H9 (cell line): ENCODE data around the gene SH2B2. TPM values are rescaled to one million over a fixed set of nuclear protein-coding genes. Genes with fewer than 3 reads are reported as not detected.

ENCODE experiments used
- DNase-seq: peaks from one replicate; pipeline ENCODE4 v3.0.0-alpha.2; 2017
- H2AFZ ChIP-seq: one replicate; pipeline ENCODE4 v1.6.1; 2013; ENCODE audit warnings: mild to moderate bottlenecking, low read length, control low read depth, moderate library complexity
- H2AK5ac ChIP-seq: 2 replicates; pipeline ENCODE4 v1.6.1; 2013; ENCODE audit warnings: low read length, control low read depth, mixed read lengths; ENCODE audit not compliant: insufficient read length
- H2BK120ac ChIP-seq: one replicate; pipeline ENCODE4 v1.6.1; 2013; ENCODE audit warnings: low read depth, mild to moderate bottlenecking, low read length, control low read depth, inconsistent platforms; ENCODE audit not compliant: poor library complexity, severe bottlenecking
- H2BK12ac ChIP-seq: 2 replicates; pipeline ENCODE4 v1.6.1; 2013; ENCODE audit warnings: low read length, control low read depth, mixed read lengths, low read depth; ENCODE audit not compliant: insufficient read length
- H2BK15ac ChIP-seq: 2 replicates; pipeline ENCODE4 v1.6.1; 2013; ENCODE audit warnings: low read depth, low read length, control low read depth
- H2BK20ac ChIP-seq: one replicate; pipeline ENCODE4 v1.6.1; 2013; ENCODE audit warnings: low read depth, mild to moderate bottlenecking, low read length, control low read depth, inconsistent platforms; ENCODE audit not compliant: poor library complexity, severe bottlenecking
- H2BK5ac ChIP-seq: 2 replicates; pipeline ENCODE4 v1.6.1; 2013; ENCODE audit warnings: low read length, control low read depth, mixed read lengths; ENCODE audit not compliant: insufficient read length
- H3K14ac ChIP-seq: 2 replicates; pipeline ENCODE4 v1.6.1; 2013; ENCODE audit warnings: low read length, control low read depth; ENCODE audit not compliant: insufficient read depth
- H3K18ac ChIP-seq: 2 replicates; pipeline ENCODE4 v1.6.1; 2013; ENCODE audit warnings: low read depth, mild to moderate bottlenecking, mixed read lengths, low read length, control low read depth; ENCODE audit not compliant: insufficient read length
- H3K23ac ChIP-seq: 2 replicates; pipeline ENCODE4 v1.6.1; 2013; ENCODE audit warnings: low read length, control low read depth, mixed read lengths, low read depth; ENCODE audit not compliant: insufficient read length
- H3K23me2 ChIP-seq: 2 replicates; pipeline ENCODE4 v1.6.1; 2013; ENCODE audit warnings: low read depth, mild to moderate bottlenecking, mixed read lengths, low read length, control low read depth; ENCODE audit not compliant: insufficient read length, poor library complexity, severe bottlenecking
- H3K27ac ChIP-seq: 2 replicates; pipeline ENCODE4 v1.5.1; 2013; ENCODE audit warnings: low read length, control low read depth, mixed read lengths, low read depth; ENCODE audit not compliant: insufficient read length
- H3K27me3 ChIP-seq: 2 replicates; pipeline ENCODE4 v1.6.1; 2013; ENCODE audit warnings: low read length, control low read depth, inconsistent platforms; ENCODE audit not compliant: insufficient read depth
- H3K4ac ChIP-seq: 2 replicates; pipeline ENCODE4 v1.6.1; 2013; ENCODE audit warnings: low read depth, mild to moderate bottlenecking, control low read depth, inconsistent platforms, low read length, moderate library complexity
- H3K4me1 ChIP-seq: 2 replicates; pipeline ENCODE4 v1.6.1; 2013; ENCODE audit warnings: low read length, control low read depth, inconsistent platforms; ENCODE audit not compliant: insufficient read depth
- H3K4me2 ChIP-seq: 2 replicates; pipeline ENCODE4 v1.6.1; 2013; ENCODE audit warnings: low read length, control low read depth, mixed read lengths; ENCODE audit not compliant: insufficient read length, insufficient read depth
- H3K56ac ChIP-seq: 2 replicates; pipeline ENCODE4 v1.6.1; 2013; ENCODE audit warnings: low read depth, mild to moderate bottlenecking, mixed read lengths, low read length, control low read depth; ENCODE audit not compliant: insufficient read length
- H3K79me1 ChIP-seq: 2 replicates; pipeline ENCODE4 v1.6.1; 2013; ENCODE audit warnings: low read depth, mild to moderate bottlenecking, moderate library complexity, low read length, control low read depth, inconsistent platforms; ENCODE audit not compliant: insufficient read depth, poor library complexity, severe bottlenecking
- H3K79me2 ChIP-seq: 2 replicates; pipeline ENCODE4 v1.6.1; 2013; ENCODE audit warnings: low read length, control low read depth, inconsistent platforms; ENCODE audit not compliant: insufficient read depth
- H3K9ac ChIP-seq: 2 replicates; pipeline ENCODE4 v1.6.1; 2013; ENCODE audit warnings: low read length, control low read depth, mixed read lengths; ENCODE audit not compliant: insufficient read length; ENCODE audit errors: extremely low read depth
- H3K9me3 ChIP-seq: one replicate; pipeline ENCODE4 v1.6.1; 2013; ENCODE audit warnings: low read depth, low read length, inconsistent platforms; ENCODE audit not compliant: control insufficient read depth
- H3T11ph ChIP-seq: one replicate; pipeline ENCODE4 v1.6.1; 2013; ENCODE audit warnings: mild to moderate bottlenecking, low read length, control low read depth, inconsistent platforms
- H4K20me1 ChIP-seq: one replicate; pipeline ENCODE4 v1.6.1; 2013; ENCODE audit not compliant: control insufficient read depth, insufficient read length, insufficient read depth
- H4K5ac ChIP-seq: 2 replicates; pipeline ENCODE4 v1.6.1; 2013; ENCODE audit warnings: low read depth, mild to moderate bottlenecking, mixed read lengths, low read length, control low read depth; ENCODE audit not compliant: insufficient read length
- H4K8ac ChIP-seq: replicated peaks from 2 replicates; pipeline ENCODE4 v1.6.1; 2013; ENCODE audit warnings: low read length, control low read depth, mixed read lengths, low read depth; ENCODE audit not compliant: insufficient read length
- H4K91ac ChIP-seq: 2 replicates; pipeline ENCODE4 v1.6.1; 2013; ENCODE audit warnings: low read depth, mild to moderate bottlenecking, moderate library complexity, mixed read lengths, low read length, control low read depth; ENCODE audit not compliant: insufficient read length
- H3K27ac Mint-ChIP-seq, 3 experiments: 2 replicates in 2 of 3; 3 replicates in 1 of 3; pipeline ENCODE4 v1.8.0; 2020 to 2021; ENCODE audit warnings: mixed read lengths in 3 of 3, mild to moderate bottlenecking in 1 of 3, moderate library complexity in 1 of 3
- H3K27me3 Mint-ChIP-seq: 2 replicates; pipeline ENCODE4 v1.8.0; 2021; ENCODE audit warnings: low read depth, mild to moderate bottlenecking, moderate library complexity, mixed read lengths
- H3K36me3 Mint-ChIP-seq, 3 experiments: 2 replicates in 2 of 3; 3 replicates in 1 of 3; pipeline ENCODE4 v1.8.0; 2020 to 2021; ENCODE audit warnings: low read depth in 3 of 3, mixed read lengths in 3 of 3; ENCODE audit not compliant: insufficient read depth in 1 of 3
- H3K4me1 Mint-ChIP-seq, 2 experiments: 2 replicates each; pipeline ENCODE4 v1.8.0; 2020; ENCODE audit warnings: mixed read lengths in 2 of 2
- H3K4me3 Mint-ChIP-seq, 2 experiments: 2 replicates in 1 of 2; 3 replicates in 1 of 2; pipeline ENCODE4 v1.8.0; 2020 to 2021; ENCODE audit warnings: mild to moderate bottlenecking in 2 of 2, mixed read lengths in 2 of 2, moderate library complexity in 1 of 2
- H3K9me3 Mint-ChIP-seq, 2 experiments: 2 replicates in 1 of 2; 3 replicates in 1 of 2; pipeline ENCODE4 v1.8.0; 2020; ENCODE audit warnings: mild to moderate bottlenecking in 2 of 2, mixed read lengths in 2 of 2, moderate library complexity in 1 of 2
- WGBS: extraction: QIAGEN DNeasy Blood & Tissue Kit; methylation state at CpG from one replicate; pipeline ENCODE4 v1.1.7; 2013; ENCODE audit warnings: missing lambda C conversion rate, low lambda C conversion rate, mixed read lengths; ENCODE audit not compliant: insufficient read length; ENCODE audit errors: extremely low coverage; 5-methylcytosine and 5-hydroxymethylcytosine counted together
- total RNA-seq: library from RNA; stranded (reverse); gene quantifications from 2 replicates; pipeline ENCODE4 v1.2.1, GENCODE V29; 2021
- TF ChIP-seq, protein P1 (sequence below): fragments of 200-600 bp; sonication (generic); conservative IDR thresholded peaks from 3 replicates; pipeline ENCODE4 v1.8.0; 2021; ENCODE audit warnings: antibody characterized with exemption, mild to moderate bottlenecking

SH2B2 gene
- total RNA-seq, 1 experiment from 2014 or later: 10.4 TPM

DNA sequence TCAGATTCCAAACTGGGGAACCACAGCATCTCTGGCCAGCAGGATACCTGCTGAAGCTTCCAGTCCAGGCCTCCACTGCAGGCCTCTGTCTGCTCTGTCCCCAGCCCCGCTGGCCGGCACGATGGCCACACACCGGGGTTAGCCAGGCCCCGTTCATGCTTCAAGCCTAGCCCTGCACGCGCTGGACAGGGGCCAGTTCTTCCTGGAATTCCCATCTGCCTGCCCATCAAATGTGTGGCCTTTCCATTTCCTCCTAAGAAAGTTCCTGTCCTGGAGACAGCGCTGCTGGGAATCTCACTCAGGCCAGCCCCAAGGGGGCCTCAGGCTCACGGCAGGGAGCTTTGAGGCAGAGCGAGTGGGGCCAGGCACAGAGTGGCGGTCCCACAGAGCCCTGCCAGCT, 18.0 kb downstream of the SH2B2 start:
- H2AK5ac ChIP-seq: no peak overlapping the region
- H2BK12ac ChIP-seq: no peak overlapping the region
- no peak overlapping the region for H2BK5ac ChIP-seq
- H3K79me1 ChIP-seq: no peaks in the 10 kb centered on the region
- H3K56ac ChIP-seq: no peak overlapping the region
- H2AFZ ChIP-seq: no peak overlapping the region
- H4K8ac ChIP-seq: no peak overlapping the region
- no peaks in the 10 kb centered on the region for H3K9me3 ChIP-seq
- TF ChIP-seq, protein P1, sequence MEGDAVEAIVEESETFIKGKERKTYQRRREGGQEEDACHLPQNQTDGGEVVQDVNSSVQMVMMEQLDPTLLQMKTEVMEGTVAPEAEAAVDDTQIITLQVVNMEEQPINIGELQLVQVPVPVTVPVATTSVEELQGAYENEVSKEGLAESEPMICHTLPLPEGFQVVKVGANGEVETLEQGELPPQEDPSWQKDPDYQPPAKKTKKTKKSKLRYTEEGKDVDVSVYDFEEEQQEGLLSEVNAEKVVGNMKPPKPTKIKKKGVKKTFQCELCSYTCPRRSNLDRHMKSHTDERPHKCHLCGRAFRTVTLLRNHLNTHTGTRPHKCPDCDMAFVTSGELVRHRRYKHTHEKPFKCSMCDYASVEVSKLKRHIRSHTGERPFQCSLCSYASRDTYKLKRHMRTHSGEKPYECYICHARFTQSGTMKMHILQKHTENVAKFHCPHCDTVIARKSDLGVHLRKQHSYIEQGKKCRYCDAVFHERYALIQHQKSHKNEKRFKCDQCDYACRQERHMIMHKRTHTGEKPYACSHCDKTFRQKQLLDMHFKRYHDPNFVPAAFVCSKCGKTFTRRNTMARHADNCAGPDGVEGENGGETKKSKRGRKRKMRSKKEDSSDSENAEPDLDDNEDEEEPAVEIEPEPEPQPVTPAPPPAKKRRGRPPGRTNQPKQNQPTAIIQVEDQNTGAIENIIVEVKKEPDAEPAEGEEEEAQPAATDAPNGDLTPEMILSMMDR: no peak
- H3K4me2 ChIP-seq: no peak overlapping the region
- no peak for DNase-seq
- no peak overlapping the region for H2BK120ac ChIP-seq
- H3K4me1 Mint-ChIP-seq: peaks cover 9 to 16% of the 10 kb centered on the region in 2 experiments
- no peak overlapping the region for H4K91ac ChIP-seq
- no peak overlapping the region for H3K27ac ChIP-seq
- H4K20me1 ChIP-seq: no peaks in the 10 kb centered on the region
- no peak overlapping the region for H3K23ac ChIP-seq
- H3K4me3 Mint-ChIP-seq: no peak overlapping the region
- H3K9me3 Mint-ChIP-seq: no peaks in the 10 kb centered on the region
- H3T11ph ChIP-seq: no peak overlapping the region
- no peaks in the 10 kb centered on the region; the same call in 1 of the 2 replicates for H3K4me1 ChIP-seq
- H3K27ac Mint-ChIP-seq: no peak overlapping the region; a peak in 1 of 7 replicates
- no peak overlapping the region for H3K18ac ChIP-seq
- H2BK15ac ChIP-seq: no peak overlapping the region
- H2BK20ac ChIP-seq: no peak overlapping the region
- H3K4ac ChIP-seq: no peak overlapping the region
- WGBS: no CpG with 5 or more reads among the region's 11 CpGs
- no peaks in the 10 kb centered on the region for H3K23me2 ChIP-seq
- no peak overlapping the region for H3K9ac ChIP-seq
- H4K5ac ChIP-seq: no peak overlapping the region
- H3K14ac ChIP-seq: no peak overlapping the region
- no peaks in the 10 kb centered on the region for H3K27me3 ChIP-seq
- peaks cover 0 to 13% (median 5%) of the 10 kb centered on the region in 3 experiments; a peak in 4 of 7 replicates for H3K36me3 Mint-ChIP-seq
- peaks cover 14% of the 10 kb centered on the region for H3K27me3 Mint-ChIP-seq
- no peaks in the 10 kb centered on the region for H3K79me2 ChIP-seq
